Measurements from ENCODE around the gene PAXX. TPM values are rescaled to one million over a fixed set of nuclear protein-coding genes. Genes with fewer than 3 reads are reported as not detected.
A peak's percentile ranks its signal among the peaks of the same experiment; 100 is the strongest.

PAXX gene
- total RNA-seq, 6 donors from 2014 or later: 41.8 to 150 (median 52.8) TPM

DNA sequence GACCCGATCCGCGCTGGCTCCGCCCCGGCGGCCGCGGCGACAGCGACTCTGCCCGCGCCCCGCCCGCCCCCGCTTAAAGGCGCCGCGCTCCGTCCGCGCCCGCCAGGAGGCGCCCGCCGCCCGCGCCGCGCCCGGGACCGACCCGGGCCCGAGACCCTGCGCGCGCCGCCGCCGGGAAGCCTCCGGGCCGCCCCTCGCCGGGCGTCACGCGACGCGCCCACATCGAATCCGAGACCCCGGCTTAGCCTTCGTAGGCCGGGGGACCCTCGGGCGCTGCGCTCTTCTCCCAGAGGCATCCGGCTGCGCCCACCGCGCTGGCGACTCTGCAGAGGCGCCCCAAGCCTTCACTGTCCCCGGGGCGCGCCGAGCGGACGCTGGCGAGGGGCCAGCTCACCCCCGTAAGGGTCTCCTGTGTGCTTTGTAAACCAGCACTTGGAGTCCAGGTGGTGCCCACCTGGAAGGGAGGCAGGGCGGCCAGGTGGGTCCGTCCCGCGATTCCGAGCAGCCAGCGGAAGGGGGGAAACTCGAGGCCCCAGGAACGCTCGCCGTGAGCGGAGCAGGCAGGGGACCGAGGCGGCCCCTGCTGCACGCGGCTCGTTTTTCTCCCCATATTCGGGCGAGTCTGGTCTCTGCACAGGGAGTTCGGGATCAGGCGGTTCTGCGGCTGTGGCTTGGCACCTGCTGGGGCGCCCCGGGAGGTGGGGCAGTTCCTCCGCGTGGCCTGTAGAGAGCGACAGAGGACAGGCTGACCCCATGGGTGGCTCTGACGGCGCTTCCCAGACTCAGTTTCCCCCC is 36.2 kb downstream of the PAXX start:
- ATAC-seq (ENCODE audit: low FRiP score in 2 of 2): peak; percentile 57 to 60
- Histone ChIP-seq H3K4me3 (peak overlapping the region; percentile 54 to 72 (median 70)), H3K27ac (peak overlapping the region in 3 of 4 donors; percentile 38 to 79 (median 78)), H3K36me3 (no peaks in the 10 kb centered on the region), H3K4me1 (peaks cover 30 to 63% (median 46%) of the 10 kb centered on the region in 4 donors), H3K9me3 (no peaks in the 10 kb centered on the region), H3K27me3 (no peaks in the 10 kb centered on the region)
- peak; percentile 78 to 95 for DNase-seq
- WGBS, 2 donors: 0% methylated on average over 11 of the region's 98 CpGs; no CpG with 5 or more reads in 1 of the 2 donors
- TF ChIP-seq, protein P1, sequence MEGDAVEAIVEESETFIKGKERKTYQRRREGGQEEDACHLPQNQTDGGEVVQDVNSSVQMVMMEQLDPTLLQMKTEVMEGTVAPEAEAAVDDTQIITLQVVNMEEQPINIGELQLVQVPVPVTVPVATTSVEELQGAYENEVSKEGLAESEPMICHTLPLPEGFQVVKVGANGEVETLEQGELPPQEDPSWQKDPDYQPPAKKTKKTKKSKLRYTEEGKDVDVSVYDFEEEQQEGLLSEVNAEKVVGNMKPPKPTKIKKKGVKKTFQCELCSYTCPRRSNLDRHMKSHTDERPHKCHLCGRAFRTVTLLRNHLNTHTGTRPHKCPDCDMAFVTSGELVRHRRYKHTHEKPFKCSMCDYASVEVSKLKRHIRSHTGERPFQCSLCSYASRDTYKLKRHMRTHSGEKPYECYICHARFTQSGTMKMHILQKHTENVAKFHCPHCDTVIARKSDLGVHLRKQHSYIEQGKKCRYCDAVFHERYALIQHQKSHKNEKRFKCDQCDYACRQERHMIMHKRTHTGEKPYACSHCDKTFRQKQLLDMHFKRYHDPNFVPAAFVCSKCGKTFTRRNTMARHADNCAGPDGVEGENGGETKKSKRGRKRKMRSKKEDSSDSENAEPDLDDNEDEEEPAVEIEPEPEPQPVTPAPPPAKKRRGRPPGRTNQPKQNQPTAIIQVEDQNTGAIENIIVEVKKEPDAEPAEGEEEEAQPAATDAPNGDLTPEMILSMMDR (IDR thresholded peaks at IDR 0.05): peak in 5 of 6 experiments; percentile 23 to 63 (median 50)
- TF ChIP-seq EP300 (IDR thresholded peaks at IDR 0.05) (no peak), POLR2A (IDR thresholded peaks at IDR 0.05) (no peak), POLR2AphosphoS5 (IDR thresholded peaks at IDR 0.05) (no peak)

DNA sequence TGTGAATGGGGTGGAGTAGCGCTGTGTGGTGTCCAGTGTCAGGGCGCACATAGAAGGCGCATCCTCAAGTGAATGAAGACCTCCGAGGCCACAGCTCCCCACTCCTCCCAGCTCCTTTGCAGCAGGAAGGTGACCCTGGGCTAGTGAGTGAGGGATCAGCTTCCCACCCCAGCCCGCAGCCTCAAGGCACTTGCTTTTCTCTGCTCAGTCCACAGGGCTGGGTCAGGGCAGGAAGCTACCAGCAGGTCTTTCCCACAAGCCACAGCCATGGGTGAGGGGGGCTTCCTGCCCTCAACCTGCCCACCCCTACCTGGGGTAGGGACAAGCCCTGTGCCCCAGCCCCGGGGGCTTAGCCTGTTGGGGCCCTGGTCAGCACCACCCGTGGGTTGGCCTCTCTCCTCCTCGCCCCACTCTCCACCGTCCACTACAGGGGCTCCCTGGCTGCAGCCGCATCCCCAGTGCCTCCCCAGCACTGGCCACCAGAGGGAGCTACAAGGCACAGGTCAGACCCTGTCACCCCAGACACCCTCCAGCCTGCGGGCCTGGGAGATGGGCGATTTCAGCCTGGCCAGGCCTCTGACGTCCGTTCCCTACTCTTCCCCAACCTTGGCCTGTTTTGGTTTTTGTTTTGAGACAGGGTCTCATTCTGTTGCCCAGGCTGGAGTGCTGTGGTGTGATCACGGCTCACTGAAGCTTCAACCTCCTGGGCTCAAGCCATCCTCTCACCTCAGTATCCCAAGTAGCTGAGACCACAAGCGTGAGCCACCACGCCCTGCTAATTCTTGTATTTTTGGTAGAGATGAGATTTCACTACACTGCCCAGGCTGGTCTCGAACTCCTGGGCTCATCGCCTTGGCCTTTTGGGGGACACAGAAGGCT is 37.1 kb downstream of the PAXX start:
- WGBS, 2 donors: 18 to 25% methylated on average over 14 to 19 of the region's 19 CpGs
- peak overlapping the region in 3 of 4 donors; percentile 54 to 72 (median 68) for H3K4me3 ChIP-seq
- peaks cover 31 to 65% (median 46%) of the 10 kb centered on the region in 4 donors for H3K4me1 ChIP-seq

DNA sequence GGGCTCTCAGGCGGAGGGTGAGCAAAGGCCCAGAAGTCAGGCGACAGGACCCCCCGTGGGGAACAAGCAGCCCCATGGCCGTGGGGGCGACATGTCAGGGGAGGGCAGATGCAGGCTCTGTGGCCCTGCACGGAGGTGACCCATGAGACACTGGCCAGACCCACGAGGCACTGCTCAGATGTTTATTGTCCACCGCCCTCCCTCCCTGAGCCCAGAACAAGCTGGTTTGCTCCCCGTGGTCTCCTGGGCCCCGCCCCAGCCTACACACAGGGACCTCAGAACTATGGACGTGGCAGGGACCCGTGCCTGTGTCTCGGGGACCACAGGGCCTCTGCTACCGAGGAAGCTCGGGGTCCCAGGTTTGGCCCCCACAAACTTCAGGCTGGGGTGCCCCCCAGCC is 37.8 kb downstream of the PAXX start:
- no peak for TF ChIP-seq POLR2AphosphoS5 (IDR thresholded peaks at IDR 0.05)
- Histone ChIP-seq H3K4me1 (peaks cover 36 to 73% (median 53%) of the 10 kb centered on the region in 4 donors), H3K4me3 (peak overlapping the region in 3 of 4 donors; percentile 12 to 38 (median 21)), H3K9me3 (no peaks in the 10 kb centered on the region), H3K27ac (peak overlapping the region; percentile 71 to 79 (median 76)), H3K27me3 (no peaks in the 10 kb centered on the region), H3K36me3 (no peaks in the 10 kb centered on the region)
- WGBS, 2 donors: 50 to 56% methylated on average over 2 to 14 of the region's 15 CpGs
- ATAC-seq (ENCODE audit: low FRiP score in 2 of 2): no peak
- DNase-seq: peak in 1 of 2 donors; percentile 33

More for the DNA sequence above, 37.1 kb downstream of the PAXX start:
- H3K36me3 ChIP-seq: no peaks in the 10 kb centered on the region
- H3K27ac ChIP-seq: peak overlapping the region; percentile 71 to 79 (median 76)
- no peaks in the 10 kb centered on the region for H3K9me3 ChIP-seq
- DNase-seq: peak in 1 of 2 donors; percentile 82
- TF ChIP-seq POLR2A (IDR thresholded peaks at IDR 0.05): no peak
- no peak for TF ChIP-seq EP300 (IDR thresholded peaks at IDR 0.05)
- TF ChIP-seq, protein P1 (IDR thresholded peaks at IDR 0.05): peak; percentile 90 to 95 (median 92)
- no peaks in the 10 kb centered on the region for H3K27me3 ChIP-seq
- ATAC-seq (ENCODE audit: low FRiP score in 2 of 2): peak; percentile 85 to 88

DNA sequence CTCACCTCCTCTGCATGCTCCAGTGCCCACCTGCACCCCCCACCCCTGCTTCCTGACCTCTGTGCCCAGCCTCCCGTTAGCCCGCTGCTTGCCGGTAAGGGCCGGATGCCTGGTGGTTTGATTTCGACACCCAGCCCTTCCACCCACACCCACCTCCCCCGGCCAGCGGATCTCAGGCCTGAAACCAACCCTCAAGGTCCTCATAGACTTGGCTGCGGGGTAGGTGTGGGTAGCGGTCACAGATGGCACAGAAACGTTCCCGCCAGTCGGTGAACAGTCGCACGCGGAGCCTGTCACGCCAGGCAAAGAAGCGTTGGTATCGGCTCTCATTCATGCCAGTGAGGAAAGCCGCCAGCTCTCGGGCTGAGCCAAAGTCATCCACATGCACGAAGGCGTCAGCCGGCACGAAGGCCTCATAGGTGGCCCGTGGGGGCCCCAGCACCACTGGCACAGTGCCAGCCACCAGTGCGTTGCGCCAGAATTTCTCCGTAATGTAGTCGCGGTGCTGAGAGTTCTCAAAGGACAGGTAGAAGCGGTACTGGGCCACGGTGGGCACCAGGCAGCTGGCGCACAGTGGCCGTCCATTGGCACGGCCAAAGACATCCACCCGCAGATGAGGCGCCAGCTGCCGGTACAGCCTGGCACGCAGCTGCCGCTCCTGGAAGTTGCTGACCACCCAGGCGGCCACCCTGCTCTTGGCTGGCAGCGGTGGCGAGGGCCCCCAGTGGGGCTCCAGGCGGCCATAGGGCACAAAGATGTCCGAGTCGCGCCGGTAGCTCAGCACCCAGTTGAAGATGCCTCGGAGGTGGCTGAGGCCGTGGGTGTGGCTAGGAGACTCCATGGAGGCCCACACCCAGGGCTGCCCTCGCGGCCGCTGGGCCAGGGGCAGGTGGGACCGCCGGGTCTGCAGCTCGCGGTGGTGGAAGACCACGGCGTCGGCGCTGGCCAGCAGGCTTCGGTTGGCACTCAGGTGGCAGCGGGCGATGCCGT is 38.6 kb downstream of the PAXX start:
- no peak for ATAC-seq (ENCODE audit: low FRiP score in 2 of 2)
- WGBS, 2 donors: 74 to 77% methylated on average over 27 to 60 of the region's 65 CpGs
- no peaks in the 10 kb centered on the region for H3K27me3 ChIP-seq
- H3K9me3 ChIP-seq: no peaks in the 10 kb centered on the region
- no peaks in the 10 kb centered on the region for H3K36me3 ChIP-seq
- peak in 1 of 2 donors; percentile 78 for DNase-seq
- peak overlapping the region in 3 of 4 donors; percentile 12 to 38 (median 21) for H3K4me3 ChIP-seq
- peak overlapping the region; percentile 71 to 79 (median 76) for H3K27ac ChIP-seq
- H3K4me1 ChIP-seq: peaks cover 43 to 80% (median 60%) of the 10 kb centered on the region in 4 donors
- TF ChIP-seq POLR2AphosphoS5 (IDR thresholded peaks at IDR 0.05) (peak in 1 of 2 donors; percentile 38), POLR2A (IDR thresholded peaks at IDR 0.05) (no peak)
